Measurements from ENCODE around the gene ADCY1.

Gene ADCY1

GRCh38 chr7:45689011-45689796, 115.0 kb downstream of the ADCY1 start:
- no peak for TF ChIP-seq Cebpa-rat (IDR thresholded peaks at IDR 0.05)
- Histone ChIP-seq H3K9ac (no peak overlapping the region), H3K27me3 (no peaks in the 10 kb centered on the region), H3K4me2 (no peak overlapping the region), H4K20me1 (no peaks in the 10 kb centered on the region), H3K27ac (no peak overlapping the region), H3K36me3 (peaks cover 4% of the 10 kb centered on the region; the same call in 1 of the 2 replicates), H3K4me1 (no peaks in the 10 kb centered on the region), H3K9me3 (no peaks in the 10 kb centered on the region), H3K4me3 (no peak overlapping the region)

- no peak for TF ChIP-seq Cebpa-rat (IDR thresholded peaks at IDR 0.05)
- H3K27me3 ChIP-seq: no peaks in the 10 kb centered on the region
- H3K4me1 ChIP-seq: no peaks in the 10 kb centered on the region
- H3K27ac ChIP-seq: no peak overlapping the region
- H4K20me1 ChIP-seq: no peaks in the 10 kb centered on the region
- no peak overlapping the region for H3K4me3 ChIP-seq
- H3K4me2 ChIP-seq: no peak overlapping the region
- no peaks in the 10 kb centered on the region for H3K9me3 ChIP-seq
- H3K36me3 ChIP-seq: peaks cover 4% of the 10 kb centered on the region; the same call in 1 of the 2 replicates
- no peak overlapping the region for H3K9ac ChIP-seq
Measured at GRCh38 chr7:45689797-45690761, 115.9 kb downstream of the ADCY1 start.

GRCh38 chr7:45690762-45691150, 116.6 kb downstream of the ADCY1 start:
- no peaks in the 10 kb centered on the region for H4K20me1 ChIP-seq
- H3K9me3 ChIP-seq: no peaks in the 10 kb centered on the region
- no peak overlapping the region for H3K27ac ChIP-seq
- no peaks in the 10 kb centered on the region for H3K27me3 ChIP-seq
- no peak overlapping the region for H3K4me2 ChIP-seq
- H3K9ac ChIP-seq: no peak overlapping the region
- TF ChIP-seq Cebpa-rat (IDR thresholded peaks at IDR 0.05): no peak
- H3K4me3 ChIP-seq: no peak overlapping the region
- H3K36me3 ChIP-seq: peaks cover 4% of the 10 kb centered on the region; the same call in 1 of the 2 replicates
- H3K4me1 ChIP-seq: no peaks in the 10 kb centered on the region

- Histone ChIP-seq H3K4me2 (no peak overlapping the region), H3K27ac (no peak overlapping the region), H3K9me3 (no peaks in the 10 kb centered on the region), H3K4me1 (no peaks in the 10 kb centered on the region), H3K27me3 (no peaks in the 10 kb centered on the region), H3K9ac (no peak overlapping the region), H4K20me1 (no peaks in the 10 kb centered on the region), H3K4me3 (no peak overlapping the region), H3K36me3 (peaks cover 4% of the 10 kb centered on the region; the same call in 1 of the 2 replicates)
- no peak for TF ChIP-seq Cebpa-rat (IDR thresholded peaks at IDR 0.05)
Measured at GRCh38 chr7:45691155-45691656, 117.0 kb downstream of the ADCY1 start.

GRCh38 chr7:45692031-45692430, 117.9 kb downstream of the ADCY1 start:
- no peak for TF ChIP-seq Cebpa-rat (IDR thresholded peaks at IDR 0.05)
- no peak overlapping the region for H3K4me3 ChIP-seq
- H3K4me2 ChIP-seq: no peak overlapping the region
- H3K27ac ChIP-seq: no peak overlapping the region
- H3K9ac ChIP-seq: no peak overlapping the region
- H4K20me1 ChIP-seq: no peaks in the 10 kb centered on the region
- peaks cover 4% of the 10 kb centered on the region; the same call in 1 of the 2 replicates for H3K36me3 ChIP-seq
- H3K4me1 ChIP-seq: no peaks in the 10 kb centered on the region
- no peaks in the 10 kb centered on the region for H3K9me3 ChIP-seq
- H3K27me3 ChIP-seq: no peaks in the 10 kb centered on the region

GRCh38 chr7:45695249-45695995, 121.3 kb downstream of the ADCY1 start:
- no peak for TF ChIP-seq Cebpa-rat (IDR thresholded peaks at IDR 0.05)
- Histone ChIP-seq H3K9ac (no peak overlapping the region), H3K9me3 (no peaks in the 10 kb centered on the region), H4K20me1 (no peaks in the 10 kb centered on the region), H3K4me1 (no peaks in the 10 kb centered on the region), H3K27ac (no peak overlapping the region), H3K36me3 (peaks cover 4% of the 10 kb centered on the region; the same call in 1 of the 2 replicates), H3K27me3 (no peaks in the 10 kb centered on the region), H3K4me3 (no peak overlapping the region), H3K4me2 (no peak overlapping the region)

- Histone ChIP-seq H3K9me3 (no peaks in the 10 kb centered on the region), H3K9ac (no peak overlapping the region), H3K27me3 (no peaks in the 10 kb centered on the region), H3K4me1 (no peaks in the 10 kb centered on the region), H3K4me2 (no peak overlapping the region), H4K20me1 (no peaks in the 10 kb centered on the region), H3K4me3 (no peak overlapping the region), H3K36me3 (peaks cover 4% of the 10 kb centered on the region; the same call in 1 of the 2 replicates), H3K27ac (no peak overlapping the region)
- TF ChIP-seq Cebpa-rat (IDR thresholded peaks at IDR 0.05): no peak
Measured at GRCh38 chr7:45696476-45696875, 122.3 kb downstream of the ADCY1 start.

GRCh38 chr7:45697576-45698136, 123.5 kb downstream of the ADCY1 start:
- no peak for TF ChIP-seq Cebpa-rat (IDR thresholded peaks at IDR 0.05)
- no peak overlapping the region for H3K4me2 ChIP-seq
- H3K36me3 ChIP-seq: no peaks in the 10 kb centered on the region
- H3K4me3 ChIP-seq: no peak overlapping the region
- H3K4me1 ChIP-seq: no peaks in the 10 kb centered on the region
- no peaks in the 10 kb centered on the region for H3K27me3 ChIP-seq
- no peak overlapping the region for H3K27ac ChIP-seq
- H3K9ac ChIP-seq: no peak overlapping the region
- no peaks in the 10 kb centered on the region for H4K20me1 ChIP-seq
- no peaks in the 10 kb centered on the region for H3K9me3 ChIP-seq

All from BLaER1 (cell line).